ENCODE results near the gene C6orf118.

DNA sequence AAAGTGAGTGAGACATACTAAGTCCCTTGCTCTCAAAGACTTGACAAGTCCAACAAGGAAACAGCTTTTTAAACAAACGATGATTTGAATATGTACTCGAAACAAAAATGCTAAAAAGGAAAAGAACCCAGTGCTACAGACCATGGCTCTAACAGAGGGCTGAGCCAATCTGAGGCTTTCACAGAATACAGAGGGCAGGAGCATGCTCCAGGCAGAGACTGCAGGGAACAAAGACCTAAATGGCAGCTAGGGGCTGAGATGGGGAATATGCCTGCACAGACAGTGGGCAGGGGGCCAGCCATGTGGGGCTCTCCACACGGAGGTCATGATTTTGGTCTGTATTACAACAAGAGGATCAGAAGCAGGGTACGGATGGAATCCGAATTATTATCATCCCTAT lies 31.1 kb upstream of the C6orf118 start:
- TF ChIP-seq, protein P1, sequence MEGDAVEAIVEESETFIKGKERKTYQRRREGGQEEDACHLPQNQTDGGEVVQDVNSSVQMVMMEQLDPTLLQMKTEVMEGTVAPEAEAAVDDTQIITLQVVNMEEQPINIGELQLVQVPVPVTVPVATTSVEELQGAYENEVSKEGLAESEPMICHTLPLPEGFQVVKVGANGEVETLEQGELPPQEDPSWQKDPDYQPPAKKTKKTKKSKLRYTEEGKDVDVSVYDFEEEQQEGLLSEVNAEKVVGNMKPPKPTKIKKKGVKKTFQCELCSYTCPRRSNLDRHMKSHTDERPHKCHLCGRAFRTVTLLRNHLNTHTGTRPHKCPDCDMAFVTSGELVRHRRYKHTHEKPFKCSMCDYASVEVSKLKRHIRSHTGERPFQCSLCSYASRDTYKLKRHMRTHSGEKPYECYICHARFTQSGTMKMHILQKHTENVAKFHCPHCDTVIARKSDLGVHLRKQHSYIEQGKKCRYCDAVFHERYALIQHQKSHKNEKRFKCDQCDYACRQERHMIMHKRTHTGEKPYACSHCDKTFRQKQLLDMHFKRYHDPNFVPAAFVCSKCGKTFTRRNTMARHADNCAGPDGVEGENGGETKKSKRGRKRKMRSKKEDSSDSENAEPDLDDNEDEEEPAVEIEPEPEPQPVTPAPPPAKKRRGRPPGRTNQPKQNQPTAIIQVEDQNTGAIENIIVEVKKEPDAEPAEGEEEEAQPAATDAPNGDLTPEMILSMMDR (conservative IDR thresholded peaks at IDR 0.05 in 1 of 2, IDR thresholded peaks at IDR 0.05 in 1 of 2; ENCODE audit: extremely low read depth in 1 of 2, insufficient read depth in 1 of 2, low read depth in 1 of 2, low read length in 2 of 2), result no peak
- no peak for TF ChIP-seq EZH2 (IDR thresholded peaks at IDR 0.05; ENCODE audit: borderline replicate concordance, low read length)

Data from mammary epithelial cell (primary cell).